Stimulated activated CD4-positive, alpha-beta T cell treated with anti-CD3 and anti-CD28 coated beads, Interleukin-1b, Interleukin-23, amount 100 ng/mL, for 1 hour (primary cell): ENCODE results near the gene ZFX.

Experiments
- DNase-seq, 2 donors: peaks; one replicate each; pipeline ENCODE4 v3.0.0-alpha.2; 2020; ENCODE audit warnings: low read depth in 2 of 2

Gene ZFX

DNA sequence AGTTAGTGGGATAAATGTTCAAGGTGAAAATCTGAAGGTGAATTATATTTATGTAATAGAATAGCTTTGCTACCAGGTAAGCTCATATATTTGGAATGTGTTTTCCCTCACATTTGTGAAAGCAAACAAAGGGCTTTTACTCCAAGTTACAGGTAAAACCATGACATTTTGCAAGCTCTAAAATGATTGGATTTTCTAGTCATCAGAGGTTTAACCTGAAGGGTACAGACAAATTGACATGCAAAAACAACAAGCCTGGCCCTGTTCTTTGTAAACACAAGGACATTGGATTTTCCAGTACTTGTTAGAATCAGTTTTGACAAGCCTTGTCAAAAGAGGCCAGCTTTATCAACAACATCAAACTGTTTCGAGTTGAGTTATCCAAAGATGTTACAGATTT lies 51.7 kb downstream of the ZFX start:
- DNase-seq, result no peak

GRCh38 chrX:24202465-24203031 lies 53.0 kb downstream of the ZFX start:
- DNase-seq, result no peak

GRCh38 chrX:24203072-24203808 lies 53.7 kb downstream of the ZFX start:
- no peak for DNase-seq

- DNase-seq, result no peak
Measured at GRCh38 chrX:24204331-24204730, 54.8 kb downstream of the ZFX start.

DNA sequence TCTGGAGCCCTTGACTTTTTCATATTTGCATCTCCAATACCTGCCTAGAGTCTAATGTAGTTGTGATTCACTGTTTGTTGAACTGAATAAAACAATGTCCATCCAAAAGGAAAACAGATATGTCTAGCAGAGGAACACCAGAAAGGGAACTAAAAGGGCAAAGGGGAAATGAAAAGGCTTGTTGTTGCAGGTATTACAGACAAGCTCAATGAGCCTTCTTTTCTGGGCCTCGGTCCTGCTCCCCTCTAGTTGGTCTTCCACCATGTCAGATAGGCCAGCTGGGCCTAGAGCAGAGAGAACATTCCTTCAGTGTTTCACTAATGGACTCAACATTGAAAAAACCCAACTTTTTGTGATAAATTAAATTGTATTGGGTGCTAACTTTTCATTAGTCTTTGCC lies 55.4 kb downstream of the ZFX start:
- DNase-seq, result no peak

DNA sequence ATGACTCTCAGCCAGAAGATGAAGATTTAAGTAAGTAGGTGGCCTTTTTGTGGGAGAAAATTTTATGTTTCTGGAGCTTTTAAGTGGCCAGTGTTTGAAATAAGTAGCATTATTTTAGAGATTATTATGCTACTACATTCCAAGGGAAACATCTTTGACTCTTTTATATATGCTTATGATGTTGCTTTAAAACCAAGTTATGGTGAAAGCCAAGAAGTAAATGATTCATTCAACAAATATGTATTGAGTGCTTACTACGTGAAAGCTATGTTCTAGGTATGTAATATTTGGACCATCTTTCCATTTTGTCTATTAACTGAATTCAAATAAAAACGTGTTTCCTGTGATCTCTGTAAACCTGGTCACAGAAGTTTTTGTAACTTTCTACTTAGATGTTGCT lies 58.3 kb downstream of the ZFX start:
- no peak for DNase-seq

GRCh38 chrX:24208496-24209240 lies 59.1 kb downstream of the ZFX start:
- no peak for DNase-seq

DNA sequence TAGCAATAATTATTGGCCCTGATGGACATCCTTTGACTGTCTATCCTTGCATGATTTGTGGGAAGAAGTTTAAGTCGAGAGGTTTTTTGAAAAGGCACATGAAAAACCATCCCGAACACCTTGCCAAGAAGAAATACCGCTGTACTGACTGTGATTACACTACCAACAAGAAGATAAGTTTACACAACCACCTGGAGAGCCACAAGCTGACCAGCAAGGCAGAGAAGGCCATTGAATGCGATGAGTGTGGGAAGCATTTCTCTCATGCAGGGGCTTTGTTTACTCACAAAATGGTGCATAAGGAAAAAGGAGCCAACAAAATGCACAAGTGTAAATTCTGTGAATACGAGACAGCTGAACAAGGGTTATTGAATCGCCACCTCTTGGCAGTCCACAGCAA lies 60.7 kb downstream of the ZFX start:
- no peak for DNase-seq

DNA sequence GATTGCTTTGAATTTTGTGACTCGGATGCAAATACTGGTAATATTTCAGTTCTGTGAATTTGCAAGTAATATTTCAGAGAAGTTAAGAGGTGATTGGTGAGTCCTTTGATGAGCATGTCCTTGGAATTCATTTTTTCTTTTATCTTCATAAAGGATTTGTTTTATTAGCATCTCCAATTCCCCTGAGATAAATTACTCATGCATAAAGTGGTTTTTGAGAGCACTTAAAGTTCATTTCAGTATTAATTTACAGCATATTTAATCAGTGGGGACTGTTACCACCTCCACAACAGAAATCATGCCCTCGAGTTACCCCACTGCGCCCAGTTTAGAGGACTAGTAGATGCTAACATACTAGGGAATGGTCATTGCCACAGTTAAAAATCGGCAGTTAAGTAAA lies 65.0 kb downstream of the ZFX start:
- DNase-seq, result no peak

- no peak for DNase-seq
Measured at GRCh38 chrX:24215272-24215671, 65.7 kb downstream of the ZFX start.

GRCh38 chrX:24216037-24216436 lies 66.5 kb downstream of the ZFX start:
- no peak for DNase-seq

- DNase-seq, result no peak
Measured at GRCh38 chrX:24216827-24217226, 67.3 kb downstream of the ZFX start.

GRCh38 chrX:24219320-24219719 lies 69.8 kb downstream of the ZFX start:
- DNase-seq, result no peak

DNA sequence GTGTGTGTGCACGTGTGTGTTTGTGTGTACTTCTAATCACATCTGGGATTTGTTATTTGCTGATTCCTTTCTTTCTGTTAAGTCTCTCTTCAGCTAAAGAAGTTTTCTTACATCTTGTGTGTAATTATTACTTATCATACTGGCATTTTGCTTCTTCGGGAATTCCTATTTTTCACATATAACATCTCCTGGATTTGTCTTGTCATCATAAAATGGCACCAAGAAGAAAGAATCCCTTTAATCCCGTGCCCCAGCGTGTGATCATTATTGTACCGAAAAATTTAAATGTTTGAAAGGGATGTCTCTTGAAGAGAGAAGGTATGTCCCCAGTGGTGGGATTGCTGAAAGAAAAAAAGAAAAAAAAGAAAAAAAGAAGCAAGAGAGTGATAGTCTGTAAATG lies 72.3 kb downstream of the ZFX start:
- no peak for DNase-seq

DNA sequence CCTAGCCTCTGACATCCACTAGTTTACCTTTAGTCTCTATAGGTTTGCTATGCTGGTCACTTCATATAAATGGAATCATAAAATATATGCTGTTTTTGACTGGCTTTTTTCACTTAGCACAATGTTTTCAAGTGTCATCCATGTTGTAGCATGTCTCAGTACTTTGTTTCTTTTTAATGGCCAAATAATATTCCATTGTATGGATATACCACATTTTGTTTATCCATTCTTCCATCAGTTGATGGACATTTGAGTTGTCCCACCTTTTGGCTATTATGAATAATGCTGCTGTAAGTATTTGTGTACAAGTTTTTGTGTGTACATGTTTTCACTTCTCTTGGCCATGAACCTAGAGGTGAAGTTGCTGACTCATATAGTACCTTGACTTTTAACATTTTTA lies 75.7 kb downstream of the ZFX start:
- no peak for DNase-seq

DNA sequence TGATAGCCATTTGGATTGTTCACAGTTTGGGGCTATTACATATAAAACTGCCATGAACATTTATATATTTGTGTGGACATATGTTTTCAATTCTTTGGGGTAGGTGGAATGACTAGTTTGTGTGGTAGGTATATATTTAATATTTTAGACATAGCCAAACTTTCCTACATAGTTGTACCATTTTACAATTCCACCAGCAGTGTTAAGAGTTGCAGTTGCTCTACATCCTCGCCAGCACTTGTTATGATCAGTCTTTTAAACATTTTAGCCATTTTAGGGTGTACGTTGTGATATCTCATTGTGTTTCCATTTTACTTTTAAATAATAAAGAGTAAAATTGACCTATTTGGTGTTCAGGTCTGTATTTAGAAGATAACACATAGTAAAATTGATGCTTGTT lies 76.6 kb downstream of the ZFX start:
- DNase-seq, result no peak

- DNase-seq, result no peak
Measured at GRCh38 chrX:24228596-24228995, 79.1 kb downstream of the ZFX start.

DNA sequence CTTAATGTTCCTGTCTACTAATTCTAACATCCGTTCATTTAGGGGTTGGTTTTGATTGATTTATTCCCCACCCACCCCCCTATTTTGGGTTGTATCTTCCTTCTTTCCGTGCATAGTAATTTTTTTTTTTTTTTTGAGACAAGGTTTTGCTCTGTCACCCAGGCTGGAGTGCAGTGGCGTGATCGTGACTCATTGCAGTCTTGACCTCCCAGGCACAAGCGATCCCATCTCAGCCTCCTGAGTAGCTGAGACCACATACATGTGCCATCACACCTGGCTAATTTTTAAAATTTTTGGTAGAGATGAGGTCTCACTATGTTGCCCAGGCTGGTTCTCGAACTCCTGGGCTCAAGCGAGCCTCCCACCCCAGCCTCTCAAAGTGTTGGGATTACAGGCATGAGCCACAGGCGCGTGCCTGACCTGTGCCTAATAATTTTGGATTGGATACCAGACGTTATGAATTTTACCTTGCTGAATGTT lies 79.9 kb downstream of the ZFX start:
- DNase-seq, result no peak

GRCh38 chrX:24229976-24230375 lies 80.4 kb downstream of the ZFX start:
- no peak for DNase-seq

- no peak for DNase-seq
Measured at GRCh38 chrX:24231131-24231540, 81.6 kb downstream of the ZFX start.

GRCh38 chrX:24231641-24232179 lies 82.2 kb downstream of the ZFX start:
- DNase-seq, result no peak

DNA sequence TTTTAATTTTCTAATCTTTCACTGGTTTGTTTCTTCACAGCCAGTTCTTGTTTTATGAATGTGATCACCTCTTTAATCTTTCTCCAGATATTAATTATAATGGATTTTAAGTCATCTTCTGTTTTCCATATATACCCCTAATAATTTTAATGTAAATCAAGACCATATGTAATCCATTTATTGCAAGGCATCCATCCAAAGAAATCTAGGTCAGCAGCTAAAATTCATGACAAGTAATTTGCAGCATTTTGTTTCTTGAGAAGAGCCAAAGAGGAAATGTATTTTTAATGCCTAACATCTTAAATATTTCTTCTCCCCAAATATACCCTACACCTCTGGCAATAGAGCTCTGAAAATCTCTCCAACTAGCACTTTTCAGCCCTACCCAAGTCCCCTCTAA lies 83.3 kb downstream of the ZFX start:
- no peak for DNase-seq
